Measurements from ENCODE around the gene TCF7L1. TPM values are rescaled to one million over a fixed set of nuclear protein-coding genes. Genes with fewer than 3 reads are reported as not detected.
"Not testable (repeated sequence)": the region's sequence is repeated elsewhere in the genome, so short reads cannot be mapped to it uniquely, and the experiment has no call there.

TCF7L1 gene
- polyA plus RNA-seq, 1 of the 3 experiments (the other 2 are of a cell fraction), result 3.7 TPM

DNA sequence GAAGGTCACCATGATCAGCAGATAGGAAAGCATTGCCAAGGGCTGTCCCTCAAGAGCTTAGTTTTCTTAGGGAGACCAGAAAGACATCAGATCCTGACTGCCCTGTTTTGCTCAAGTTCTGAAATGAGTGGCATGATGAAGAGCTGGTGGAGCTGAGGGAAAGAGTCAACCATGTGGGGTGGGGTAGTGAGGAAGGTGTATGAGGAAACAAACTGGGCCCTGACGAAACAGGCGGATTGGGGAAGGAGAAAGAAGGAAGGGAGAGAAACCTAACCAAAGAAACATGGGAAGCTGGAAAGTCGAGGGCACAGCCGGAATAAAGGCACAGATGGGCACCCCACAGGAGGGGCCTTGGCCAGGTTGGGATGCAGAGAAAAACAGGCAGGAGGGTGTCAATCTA is 186.6 kb downstream of the TCF7L1 start (continued):
- TF ChIP-seq, protein P1, sequence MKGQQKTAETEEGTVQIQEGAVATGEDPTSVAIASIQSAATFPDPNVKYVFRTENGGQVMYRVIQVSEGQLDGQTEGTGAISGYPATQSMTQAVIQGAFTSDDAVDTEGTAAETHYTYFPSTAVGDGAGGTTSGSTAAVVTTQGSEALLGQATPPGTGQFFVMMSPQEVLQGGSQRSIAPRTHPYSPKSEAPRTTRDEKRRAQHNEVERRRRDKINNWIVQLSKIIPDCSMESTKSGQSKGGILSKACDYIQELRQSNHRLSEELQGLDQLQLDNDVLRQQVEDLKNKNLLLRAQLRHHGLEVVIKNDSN (IDR thresholded peaks at IDR 0.05; ENCODE audit: borderline replicate concordance, low read depth), result no peak
- TF ChIP-seq MEF2A (IDR thresholded peaks at IDR 0.05; ENCODE audit: borderline replicate concordance, low read depth) (no peak), TAF1 (IDR thresholded peaks at IDR 0.05; ENCODE audit: borderline replicate concordance, low read depth, low read length) (no peak), SMC3 (IDR thresholded peaks at IDR 0.05; ENCODE audit: low read depth, low read length) (no peak), FOXM1 (IDR thresholded peaks at IDR 0.05; ENCODE audit: low read depth) (no peak), TCF12 (IDR thresholded peaks at IDR 0.05) (no peak), GATA2 (CRISPR knock-in tag; IDR thresholded peaks at IDR 0.05) (no peak)
- TF ChIP-seq, protein P2, sequence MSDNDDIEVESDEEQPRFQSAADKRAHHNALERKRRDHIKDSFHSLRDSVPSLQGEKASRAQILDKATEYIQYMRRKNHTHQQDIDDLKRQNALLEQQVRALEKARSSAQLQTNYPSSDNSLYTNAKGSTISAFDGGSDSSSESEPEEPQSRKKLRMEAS (IDR thresholded peaks at IDR 0.05; ENCODE audit: low read depth), result no peak
- TF ChIP-seq, protein P3, sequence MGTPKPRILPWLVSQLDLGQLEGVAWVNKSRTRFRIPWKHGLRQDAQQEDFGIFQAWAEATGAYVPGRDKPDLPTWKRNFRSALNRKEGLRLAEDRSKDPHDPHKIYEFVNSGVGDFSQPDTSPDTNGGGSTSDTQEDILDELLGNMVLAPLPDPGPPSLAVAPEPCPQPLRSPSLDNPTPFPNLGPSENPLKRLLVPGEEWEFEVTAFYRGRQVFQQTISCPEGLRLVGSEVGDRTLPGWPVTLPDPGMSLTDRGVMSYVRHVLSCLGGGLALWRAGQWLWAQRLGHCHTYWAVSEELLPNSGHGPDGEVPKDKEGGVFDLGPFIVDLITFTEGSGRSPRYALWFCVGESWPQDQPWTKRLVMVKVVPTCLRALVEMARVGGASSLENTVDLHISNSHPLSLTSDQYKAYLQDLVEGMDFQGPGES (IDR thresholded peaks at IDR 0.05; ENCODE audit: low read depth, low read length), result no peak
- TF ChIP-seq, protein P4, sequence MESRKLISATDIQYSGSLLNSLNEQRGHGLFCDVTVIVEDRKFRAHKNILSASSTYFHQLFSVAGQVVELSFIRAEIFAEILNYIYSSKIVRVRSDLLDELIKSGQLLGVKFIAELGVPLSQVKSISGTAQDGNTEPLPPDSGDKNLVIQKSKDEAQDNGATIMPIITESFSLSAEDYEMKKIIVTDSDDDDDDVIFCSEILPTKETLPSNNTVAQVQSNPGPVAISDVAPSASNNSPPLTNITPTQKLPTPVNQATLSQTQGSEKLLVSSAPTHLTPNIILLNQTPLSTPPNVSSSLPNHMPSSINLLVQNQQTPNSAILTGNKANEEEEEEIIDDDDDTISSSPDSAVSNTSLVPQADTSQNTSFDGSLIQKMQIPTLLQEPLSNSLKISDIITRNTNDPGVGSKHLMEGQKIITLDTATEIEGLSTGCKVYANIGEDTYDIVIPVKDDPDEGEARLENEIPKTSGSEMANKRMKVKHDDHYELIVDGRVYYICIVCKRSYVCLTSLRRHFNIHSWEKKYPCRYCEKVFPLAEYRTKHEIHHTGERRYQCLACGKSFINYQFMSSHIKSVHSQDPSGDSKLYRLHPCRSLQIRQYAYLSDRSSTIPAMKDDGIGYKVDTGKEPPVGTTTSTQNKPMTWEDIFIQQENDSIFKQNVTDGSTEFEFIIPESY (IDR thresholded peaks at IDR 0.05; ENCODE audit: borderline replicate concordance, low read depth), result no peak

DNA sequence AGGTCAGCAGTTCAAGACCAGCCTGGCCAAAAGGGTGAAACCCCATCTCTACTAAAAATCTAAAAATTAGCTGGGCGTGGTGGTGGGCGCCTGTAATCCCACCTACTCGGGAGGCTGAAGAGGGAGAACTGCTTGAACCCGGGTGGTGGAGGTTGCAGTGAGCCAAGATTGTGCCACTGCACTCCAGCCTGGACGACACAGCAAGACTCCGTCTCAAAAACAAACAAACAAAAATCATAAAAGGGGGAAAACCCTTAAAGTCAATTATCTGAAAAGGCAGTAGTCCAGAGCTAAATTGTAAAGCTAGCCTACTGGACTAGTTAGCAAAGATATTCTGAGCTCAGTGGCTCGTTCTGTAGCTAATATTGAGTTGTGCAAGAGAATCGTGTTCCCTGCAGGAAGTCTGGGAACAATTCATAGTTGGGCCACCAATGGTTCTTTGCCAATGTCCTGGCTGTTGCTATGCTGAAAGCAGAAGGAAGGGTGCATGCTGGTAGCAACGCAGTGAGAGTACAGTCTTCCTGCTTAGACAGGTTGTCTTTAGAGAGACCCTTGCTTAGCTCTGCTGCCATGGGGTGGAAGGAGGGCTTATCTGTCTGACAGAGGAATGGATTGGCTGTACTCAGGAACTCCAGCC is 190.3 kb downstream of the TCF7L1 start:
- Histone ChIP-seq H3K27ac (ENCODE audit: low read depth in 2 of 2, low read length in 1 of 2) (no peak overlapping the region), H3K4me2 (no peak overlapping the region), H3K9me2 (no peaks in the 10 kb centered on the region), H3F3A (replicated peaks; ENCODE audit: insufficient read depth) (peaks cover 11% of the 10 kb centered on the region), H2AFZ (ENCODE audit: low read depth) (no peak overlapping the region), H3K27me3 (ENCODE audit: insufficient read depth) (no peaks in the 10 kb centered on the region), H3K36me3 (replicated peaks in 1 of 2; ENCODE audit: control insufficient read depth in 1 of 2, insufficient read depth in 2 of 2, low read length in 1 of 2) (peaks cover 57 to 74% of the 10 kb centered on the region in 2 experiments), H3K4me1 (ENCODE audit: control insufficient read depth in 1 of 2, insufficient read depth in 2 of 2, low read depth in 1 of 2, low read length in 1 of 2) (peaks cover 7 to 25% of the 10 kb centered on the region in 2 experiments; a peak in 3 of 4 replicates), H3K79me2 (ENCODE audit: insufficient read depth) (peaks cover 86% of the 10 kb centered on the region), H3K9me3 (no peaks in the 10 kb centered on the region), H3K9ac (no peak overlapping the region), H4K20me1 (ENCODE audit: insufficient read depth) (peaks cover 52% of the 10 kb centered on the region), H3K4me3 (ENCODE audit: low read depth in 2 of 2, low read length in 1 of 2) (no peak overlapping the region)
- 92% methylated on average over 9 of the region's 9 CpGs for WGBS (ENCODE audit: low lambda C conversion rate)
- CTCF ChIA-PET, result interaction anchor here (1.0 to 1.6 kb wide), 2 partner anchors 23 to 257 kb away, joined by 3 to 5 read pairs; no protein-coding TSS in a partner anchor
- no peak for DNase-seq
- TF ChIP-seq NRF1 (IDR thresholded peaks at IDR 0.05; ENCODE audit: low read depth, low read length) (no peak), YY1 (IDR thresholded peaks at IDR 0.05; ENCODE audit: low read depth) (no peak), GABPA (IDR thresholded peaks at IDR 0.05; ENCODE audit: low read depth) (no peak), JUND (IDR thresholded peaks at IDR 0.05) (no peak)
- POLR2A ChIA-PET, result interaction anchor here (1.1 kb wide), 1 partner anchor 13 kb away, joined by 3 read pairs; no protein-coding TSS in a partner anchor

DNA sequence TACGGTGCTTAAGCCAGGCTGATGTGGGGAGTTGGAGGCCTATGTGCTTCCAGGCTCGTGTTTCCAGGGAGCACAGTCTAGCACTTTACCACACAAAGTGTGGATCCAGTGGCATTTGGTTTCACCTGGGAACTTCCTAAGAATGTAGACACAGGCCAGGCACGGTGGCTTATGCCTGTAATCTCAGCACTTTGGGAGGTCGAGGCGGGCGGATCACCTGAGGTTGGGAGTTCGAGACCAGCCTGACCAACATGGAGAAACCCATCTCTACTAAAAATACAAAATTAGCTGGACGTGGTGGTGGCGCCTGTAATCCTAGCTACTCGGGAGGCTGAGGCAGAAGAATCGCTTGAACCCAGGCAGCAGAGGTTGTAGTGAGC is 190.8 kb downstream of the TCF7L1 start:
- Histone ChIP-seq H3K36me3 (replicated peaks in 1 of 2; ENCODE audit: control insufficient read depth in 1 of 2, insufficient read depth in 2 of 2, low read length in 1 of 2) (peaks cover 55 to 73% of the 10 kb centered on the region in 2 experiments), H3K4me1 (ENCODE audit: control insufficient read depth in 1 of 2, insufficient read depth in 2 of 2, low read depth in 1 of 2, low read length in 1 of 2) (peaks cover 7 to 24% of the 10 kb centered on the region in 2 experiments; a peak in 3 of 4 replicates)

More for the DNA sequence above, 190.8 kb downstream of the TCF7L1 start:
- H3K4me2 ChIP-seq; DNase-seq; H3K9ac ChIP-seq; H3K27ac ChIP-seq (ENCODE audit: low read depth in 2 of 2, low read length in 1 of 2); H3K9me2 ChIP-seq; H3K4me3 ChIP-seq (ENCODE audit: low read depth in 2 of 2, low read length in 1 of 2); H3K27me3 ChIP-seq (ENCODE audit: insufficient read depth); H3K9me3 ChIP-seq; H2AFZ ChIP-seq (ENCODE audit: low read depth): not testable (repeated sequence)
- 95% methylated on average over 10 of the region's 11 CpGs for WGBS (ENCODE audit: low lambda C conversion rate)
- H3K79me2 ChIP-seq (ENCODE audit: insufficient read depth), result peaks cover 86% of the 10 kb centered on the region
- ChIA-PET CTCF (interaction anchor here (1.0 to 1.7 kb wide), 3 partner anchors 13 to 258 kb away, joined by 3 to 5 read pairs (median 3); no protein-coding TSS in a partner anchor), POLR2A (interaction anchor here (1.1 kb wide), 1 partner anchor 13 kb away, joined by 3 read pairs; no protein-coding TSS in a partner anchor)
- peaks cover 15% of the 10 kb centered on the region for H3F3A ChIP-seq (replicated peaks; ENCODE audit: insufficient read depth)
- H4K20me1 ChIP-seq (ENCODE audit: insufficient read depth), result peaks cover 49% of the 10 kb centered on the region

Measured in SK-N-SH (cell line).